Right lobe of liver (tissue), 4 donors: ENCODE data around the gene OXCT1.

ENCODE experiments used
- CTCF ChIP-seq, 4 donors: fragments of 200-600 bp in 3 of 4; fragments of 450-650 bp in 1 of 4; IDR thresholded peaks; one replicate each; pipeline versions ENCODE4 v1.5.1 to v1.8.0; 2016 to 2022; ENCODE audit warnings: antibody characterized with exemption in 4 of 4, mild to moderate bottlenecking in 2 of 4
- POLR2A ChIP-seq: fragments of 450-650 bp; IDR thresholded peaks from one replicate; pipeline ENCODE4 v1.6.1; 2017; ENCODE audit warnings: antibody characterized with exemption, mild to moderate bottlenecking
- donor health status: DM: no; HTN: no; CAD: no.
- donor health status: DM: no; HTN: no; CAD: no.
- donor health status: DM: no; HTN: yes; CAD: no.

- TF ChIP-seq CTCF (IDR thresholded peaks at IDR 0.05) (no peak), POLR2A (no peak)
These were observed 28.9 kb downstream of the OXCT1 start for GRCh38 chr5:41841325-41841724.
